ENCODE measurements around the gene TGFB1. TPM values are rescaled to one million over a fixed set of nuclear protein-coding genes. Genes with fewer than 3 reads are reported as not detected.
A peak's percentile ranks its signal among the peaks of the same experiment; 100 is the strongest.

TGFB1 gene
- total RNA-seq, 2 experiments from 2014 or later = 406 to 416 TPM

DNA sequence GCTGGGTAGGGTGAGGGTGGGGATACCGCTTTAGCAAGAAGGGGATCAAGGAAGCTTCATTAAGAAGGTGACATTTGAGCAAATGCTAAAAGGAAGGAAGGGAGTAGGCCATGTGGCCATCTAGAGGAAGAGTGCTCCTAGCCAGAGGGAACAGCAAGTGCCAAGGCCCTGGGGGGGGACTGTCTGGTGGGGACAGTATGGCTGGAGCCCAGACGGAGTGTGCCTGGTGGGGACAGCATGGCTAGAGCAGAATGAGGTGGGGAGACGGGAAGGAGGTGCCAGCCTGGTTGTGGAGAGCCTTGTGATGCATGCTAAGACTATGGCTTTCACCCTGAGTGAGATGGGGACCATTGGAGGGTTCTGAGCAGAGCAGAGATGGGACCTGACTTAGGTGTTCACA lies 2.1 kb upstream of the TGFB1 start:
- Mint-ChIP-seq H3K9me3 (no peaks in the 10 kb centered on the region), H3K4me3 (peak overlapping the region; percentile 78), H3K36me3 (ENCODE audit: low read depth) (peaks cover 33% of the 10 kb centered on the region), H3K27me3 (no peaks in the 10 kb centered on the region), H3K4me1 (ENCODE audit: low read depth) (peaks cover 73% of the 10 kb centered on the region), H3K27ac (peak overlapping the region; percentile 93)
- Histone ChIP-seq H3K27me3 (ENCODE audit: control insufficient read depth in 1 of 2, insufficient read depth in 2 of 2, low read length in 2 of 2) (no peaks in the 10 kb centered on the region), H3K27ac (ENCODE audit: low read depth in 1 of 2, low read length in 2 of 2) (peak overlapping the region; percentile 29 to 58), H3K36me3 (ENCODE audit: insufficient read depth, low read length) (peaks cover 1% of the 10 kb centered on the region), H3K9me3 (ENCODE audit: control insufficient read depth in 1 of 2, insufficient read depth in 1 of 2, low read length in 2 of 2) (no peaks in the 10 kb centered on the region), H3K4me3 (ENCODE audit: low read length) (no peak overlapping the region), H3K4me1 (ENCODE audit: insufficient read depth, low read length) (peaks cover 60% of the 10 kb centered on the region)
- ChIA-PET CTCF (interaction anchor here (0.7 to 1.2 kb wide), 3 partner anchors 83 to 151 kb away, joined by 3 to 6 read pairs (median 3); no protein-coding TSS in a partner anchor), POLR2A (interaction anchor here (0.9 to 9.7 kb wide), 10 partner anchors 8 to 606 kb away, joined by 3 to 106 read pairs (median 3); partner anchors contain the start of genes ACTMAP, B9D2, CCDC97 and HNRNPUL1)
- TF ChIP-seq, protein P1, sequence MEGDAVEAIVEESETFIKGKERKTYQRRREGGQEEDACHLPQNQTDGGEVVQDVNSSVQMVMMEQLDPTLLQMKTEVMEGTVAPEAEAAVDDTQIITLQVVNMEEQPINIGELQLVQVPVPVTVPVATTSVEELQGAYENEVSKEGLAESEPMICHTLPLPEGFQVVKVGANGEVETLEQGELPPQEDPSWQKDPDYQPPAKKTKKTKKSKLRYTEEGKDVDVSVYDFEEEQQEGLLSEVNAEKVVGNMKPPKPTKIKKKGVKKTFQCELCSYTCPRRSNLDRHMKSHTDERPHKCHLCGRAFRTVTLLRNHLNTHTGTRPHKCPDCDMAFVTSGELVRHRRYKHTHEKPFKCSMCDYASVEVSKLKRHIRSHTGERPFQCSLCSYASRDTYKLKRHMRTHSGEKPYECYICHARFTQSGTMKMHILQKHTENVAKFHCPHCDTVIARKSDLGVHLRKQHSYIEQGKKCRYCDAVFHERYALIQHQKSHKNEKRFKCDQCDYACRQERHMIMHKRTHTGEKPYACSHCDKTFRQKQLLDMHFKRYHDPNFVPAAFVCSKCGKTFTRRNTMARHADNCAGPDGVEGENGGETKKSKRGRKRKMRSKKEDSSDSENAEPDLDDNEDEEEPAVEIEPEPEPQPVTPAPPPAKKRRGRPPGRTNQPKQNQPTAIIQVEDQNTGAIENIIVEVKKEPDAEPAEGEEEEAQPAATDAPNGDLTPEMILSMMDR (IDR thresholded peaks at IDR 0.05) = no peak
- no peak for ATAC-seq (ENCODE audit: poor library complexity)
- DNase-seq = peak in 1 of 14 experiments; percentile 40
- intact Hi-C loops (cut with DNase I, micrococcal nuclease) = loop anchor here in 1 of 2 experiments (10.0 kb wide), 1 partner anchor 1391 kb away; no protein-coding TSS in a partner anchor

DNA sequence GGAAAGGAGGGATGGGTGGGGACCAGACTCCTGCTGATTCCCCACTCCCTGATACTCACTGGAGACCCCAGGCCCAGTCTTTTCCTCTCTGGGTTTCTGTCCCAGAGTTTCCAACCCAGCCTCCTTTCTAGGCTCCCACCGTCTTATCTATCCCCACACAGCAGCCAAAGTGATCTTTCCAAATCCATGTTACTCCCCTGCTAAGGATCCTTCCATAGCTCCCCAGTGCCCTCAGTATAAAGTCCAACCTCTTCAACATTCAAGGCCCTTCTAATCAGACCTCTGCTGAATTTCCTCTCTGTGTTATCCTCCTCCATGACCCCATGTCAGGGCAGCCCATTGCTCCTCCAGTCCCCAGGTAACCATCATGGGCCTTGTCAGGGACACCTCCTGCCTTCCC lies 1.3 kb upstream of the TGFB1 start:
- intact Hi-C loops (cut with DNase I, micrococcal nuclease) = loop anchor here in 1 of 2 experiments (10.0 kb wide), 1 partner anchor 1390 kb away; no protein-coding TSS in a partner anchor
- H3K36me3 ChIP-seq (ENCODE audit: insufficient read depth, low read length) = no peaks in the 10 kb centered on the region
- H3K9me3 ChIP-seq (ENCODE audit: control insufficient read depth in 1 of 2, insufficient read depth in 1 of 2, low read length in 2 of 2) = no peaks in the 10 kb centered on the region
- Mint-ChIP-seq H3K27me3 (no peaks in the 10 kb centered on the region), H3K4me3 (peak overlapping the region; percentile 78), H3K9me3 (no peaks in the 10 kb centered on the region), H3K36me3 (ENCODE audit: low read depth) (peaks cover 35% of the 10 kb centered on the region), H3K4me1 (ENCODE audit: low read depth) (peaks cover 78% of the 10 kb centered on the region), H3K27ac (peak overlapping the region; percentile 93)
- H3K4me1 ChIP-seq (ENCODE audit: insufficient read depth, low read length) = peaks cover 67% of the 10 kb centered on the region
- TF ChIP-seq, protein P1 (IDR thresholded peaks at IDR 0.05) = no peak
- ChIA-PET CTCF (interaction anchor here (0.7 to 4.2 kb wide), 4 partner anchors 27 to 151 kb away, joined by 3 to 30 read pairs (median 4); no protein-coding TSS in a partner anchor), POLR2A (interaction anchor here (0.9 to 9.7 kb wide), 7 partner anchors 9 to 151 kb away, joined by 3 to 106 read pairs (median 4); partner anchors contain the start of genes B9D2 and HNRNPUL1)
- no peak overlapping the region for H3K4me3 ChIP-seq (ENCODE audit: low read length)
- no peaks in the 10 kb centered on the region for H3K27me3 ChIP-seq (ENCODE audit: control insufficient read depth in 1 of 2, insufficient read depth in 2 of 2, low read length in 2 of 2)
- no peak for ATAC-seq (ENCODE audit: poor library complexity)
- H3K27ac ChIP-seq (ENCODE audit: low read depth in 1 of 2, low read length in 2 of 2) = peak overlapping the region; percentile 29 to 68
- DNase-seq = no peak

DNA sequence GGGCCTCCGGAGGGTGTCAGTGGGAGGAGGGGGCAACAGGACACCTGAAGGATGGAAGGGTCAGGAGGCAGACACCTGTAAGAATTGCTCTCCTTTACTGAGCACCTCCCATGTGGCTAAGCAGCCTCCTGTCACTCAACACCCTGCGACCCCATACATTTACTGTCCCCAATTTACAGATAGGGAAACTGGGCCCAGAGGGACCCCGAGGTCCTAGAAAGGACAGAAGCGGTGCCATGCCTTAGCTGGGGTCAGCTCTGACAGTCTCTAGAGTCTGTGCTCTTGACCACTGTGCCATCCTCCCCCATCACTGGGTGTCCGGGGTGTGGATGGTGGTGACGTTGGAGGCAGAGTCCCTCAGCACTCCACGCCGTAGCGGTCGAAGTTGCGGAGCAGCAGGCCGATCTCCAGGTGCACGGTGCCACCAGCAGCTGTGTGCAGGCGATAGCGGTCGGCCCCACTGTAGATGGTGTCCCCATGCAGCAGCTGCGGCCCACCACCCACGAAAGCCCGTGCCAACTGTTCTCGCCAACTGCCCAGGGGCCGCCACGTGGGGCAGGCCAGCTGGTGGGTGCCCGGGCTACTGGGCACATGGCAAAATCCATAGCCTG lies 726 bp upstream of the TGFB1 start:
- POLR2A ChIA-PET = interaction anchor here (1.0 to 9.7 kb wide), 9 partner anchors 10 to 150 kb away, joined by 3 to 106 read pairs (median 7); partner anchors contain the start of genes B9D2, DMAC2 and HNRNPUL1
- Mint-ChIP-seq H3K27ac (peak overlapping the region; percentile 93), H3K36me3 (ENCODE audit: low read depth) (peaks cover 41% of the 10 kb centered on the region), H3K9me3 (no peaks in the 10 kb centered on the region), H3K4me1 (ENCODE audit: low read depth) (peaks cover 79% of the 10 kb centered on the region), H3K27me3 (no peaks in the 10 kb centered on the region), H3K4me3 (peak overlapping the region; percentile 78)
- Histone ChIP-seq H3K27me3 (ENCODE audit: control insufficient read depth in 1 of 2, insufficient read depth in 2 of 2, low read length in 2 of 2) (no peaks in the 10 kb centered on the region), H3K27ac (ENCODE audit: low read depth in 1 of 2, low read length in 2 of 2) (peak overlapping the region; percentile 46 to 68), H3K36me3 (ENCODE audit: insufficient read depth, low read length) (no peaks in the 10 kb centered on the region), H3K4me3 (ENCODE audit: low read length) (peak overlapping the region; percentile 36), H3K9me3 (ENCODE audit: control insufficient read depth in 1 of 2, insufficient read depth in 1 of 2, low read length in 2 of 2) (no peaks in the 10 kb centered on the region), H3K4me1 (ENCODE audit: insufficient read depth, low read length) (peaks cover 69% of the 10 kb centered on the region)
- TF ChIP-seq, protein P1 (IDR thresholded peaks at IDR 0.05) = peak; percentile 40
- ATAC-seq (ENCODE audit: poor library complexity) (no peak), DNase-seq (peak in 1 of 14 experiments; percentile 64)
- CTCF ChIA-PET = interaction anchor here (4.2 kb wide), 1 partner anchor 26 kb away, joined by 30 read pairs; no protein-coding TSS in a partner anchor
- intact Hi-C loops (cut with DNase I, micrococcal nuclease) = loop anchor here (1.0 to 10.0 kb wide), 6 partner anchors 47 to 1390 kb away; partner anchors contain the start of gene ERICH4 (in 1 of the 2)
